ENCODE data around the gene RNF130. TPM values are rescaled to one million over a fixed set of nuclear protein-coding genes. Genes with fewer than 3 reads are reported as not detected.
A peak's percentile ranks its signal among the peaks of the same experiment; 100 is the strongest.

Gene RNF130
- total and polyA plus RNA-seq, 2 donors (not counting 1 experiment from before 2014, with no cell fraction given) = 14.7 to 32.4 TPM

GRCh38 chr5:180047667-180048066 is 23.9 kb downstream of the RNF130 start:
- Histone ChIP-seq H2AFZ (ENCODE audit: low read length) (no peak overlapping the region), H3K27ac (ENCODE audit: insufficient read depth, low read length) (no peak overlapping the region), H3K4me3 (replicated peaks in 1 of 4; ENCODE audit: control extremely low read depth in 1 of 4, insufficient read depth in 1 of 4, low read depth in 3 of 4, low read length in 4 of 4) (no peak overlapping the region), H3K9ac (ENCODE audit: insufficient read depth, low read length) (no peak overlapping the region), H4K20me1 (ENCODE audit: control insufficient read depth, extremely low read depth, insufficient read depth, low read length) (no peaks in the 10 kb centered on the region), H3K79me2 (ENCODE audit: control insufficient read depth, insufficient read depth, low read length) (no peaks in the 10 kb centered on the region), H3K9me3 (ENCODE audit: control insufficient read depth, insufficient read depth, low read depth, low read length) (no peaks in the 10 kb centered on the region), H3K36me3 (ENCODE audit: control insufficient read depth, insufficient read depth, low read length) (no peaks in the 10 kb centered on the region), H3K27me3 (ENCODE audit: control insufficient read depth, insufficient read depth, low read length) (no peaks in the 10 kb centered on the region), H3K4me2 (ENCODE audit: extremely low read depth, insufficient read depth, low read length) (no peak overlapping the region), H3K4me1 (ENCODE audit: control insufficient read depth, extremely low read depth, insufficient read depth, low read length) (no peaks in the 10 kb centered on the region)
- peak; percentile 12 to 32 for DNase-seq (ENCODE audit: low read depth in 2 of 2)
- TF ChIP-seq CTCF (conservative IDR thresholded peaks at IDR 0.05 in 1 of 2, IDR thresholded peaks at IDR 0.05 in 1 of 2; ENCODE audit: low read depth in 1 of 2, low read length in 2 of 2) = no peak
- TF ChIP-seq EZH2 (IDR thresholded peaks at IDR 0.05; ENCODE audit: low read length, missing control alignments) = no peak

GRCh38 chr5:180046656-180047055 is 24.9 kb downstream of the RNF130 start:
- no peak overlapping the region for H3K4me3 ChIP-seq (replicated peaks in 1 of 4; ENCODE audit: control extremely low read depth in 1 of 4, insufficient read depth in 1 of 4, low read depth in 3 of 4, low read length in 4 of 4)
- no peaks in the 10 kb centered on the region for H3K9me3 ChIP-seq (ENCODE audit: control insufficient read depth, insufficient read depth, low read depth, low read length)
- H3K4me2 ChIP-seq (ENCODE audit: extremely low read depth, insufficient read depth, low read length) = no peak overlapping the region
- DNase-seq (ENCODE audit: low read depth in 2 of 2) = peak in 1 of 2 donors; percentile 72
- no peak overlapping the region for H2AFZ ChIP-seq (ENCODE audit: low read length)
- H3K4me1 ChIP-seq (ENCODE audit: control insufficient read depth, extremely low read depth, insufficient read depth, low read length) = no peaks in the 10 kb centered on the region
- H3K79me2 ChIP-seq (ENCODE audit: control insufficient read depth, insufficient read depth, low read length) = no peaks in the 10 kb centered on the region
- H3K27me3 ChIP-seq (ENCODE audit: control insufficient read depth, insufficient read depth, low read length) = no peaks in the 10 kb centered on the region
- H3K36me3 ChIP-seq (ENCODE audit: control insufficient read depth, insufficient read depth, low read length) = no peaks in the 10 kb centered on the region
- no peaks in the 10 kb centered on the region for H4K20me1 ChIP-seq (ENCODE audit: control insufficient read depth, extremely low read depth, insufficient read depth, low read length)
- H3K27ac ChIP-seq (ENCODE audit: insufficient read depth, low read length) = no peak overlapping the region
- no peak for TF ChIP-seq CTCF (conservative IDR thresholded peaks at IDR 0.05 in 1 of 2, IDR thresholded peaks at IDR 0.05 in 1 of 2; ENCODE audit: low read depth in 1 of 2, low read length in 2 of 2)
- TF ChIP-seq EZH2 (IDR thresholded peaks at IDR 0.05; ENCODE audit: low read length, missing control alignments) = no peak
- H3K9ac ChIP-seq (ENCODE audit: insufficient read depth, low read length) = no peak overlapping the region

GRCh38 chr5:180045889-180046499 is 25.6 kb downstream of the RNF130 start:
- H3K27me3 ChIP-seq (ENCODE audit: control insufficient read depth, insufficient read depth, low read length) = no peaks in the 10 kb centered on the region
- TF ChIP-seq EZH2 (IDR thresholded peaks at IDR 0.05; ENCODE audit: low read length, missing control alignments) (no peak), CTCF (conservative IDR thresholded peaks at IDR 0.05 in 1 of 2, IDR thresholded peaks at IDR 0.05 in 1 of 2; ENCODE audit: low read depth in 1 of 2, low read length in 2 of 2) (no peak)
- no peaks in the 10 kb centered on the region for H3K9me3 ChIP-seq (ENCODE audit: control insufficient read depth, insufficient read depth, low read depth, low read length)
- no peak for DNase-seq (ENCODE audit: low read depth in 2 of 2)
- no peak overlapping the region for H3K9ac ChIP-seq (ENCODE audit: insufficient read depth, low read length)
- no peak overlapping the region for H3K4me3 ChIP-seq (replicated peaks in 1 of 4; ENCODE audit: control extremely low read depth in 1 of 4, insufficient read depth in 1 of 4, low read depth in 3 of 4, low read length in 4 of 4)
- no peaks in the 10 kb centered on the region for H3K79me2 ChIP-seq (ENCODE audit: control insufficient read depth, insufficient read depth, low read length)
- H3K36me3 ChIP-seq (ENCODE audit: control insufficient read depth, insufficient read depth, low read length) = no peaks in the 10 kb centered on the region
- no peak overlapping the region for H3K27ac ChIP-seq (ENCODE audit: insufficient read depth, low read length)
- no peaks in the 10 kb centered on the region for H4K20me1 ChIP-seq (ENCODE audit: control insufficient read depth, extremely low read depth, insufficient read depth, low read length)
- no peak overlapping the region for H2AFZ ChIP-seq (ENCODE audit: low read length)
- no peak overlapping the region for H3K4me2 ChIP-seq (ENCODE audit: extremely low read depth, insufficient read depth, low read length)
- H3K4me1 ChIP-seq (ENCODE audit: control insufficient read depth, extremely low read depth, insufficient read depth, low read length) = no peaks in the 10 kb centered on the region

All from fibroblast of lung (primary cell).